GM12891 (cell line): Measurements from ENCODE around the gene NCAPG.
A peak's percentile ranks its signal among the peaks of the same experiment; 100 is the strongest.
"Not testable (repeated sequence)": the region's sequence is repeated elsewhere in the genome, so short reads cannot be mapped to it uniquely, and the experiment has no call there.

Experiments used
- DNase-seq: peaks from one replicate; pipeline ENCODE4 v3.0.0; 2011; ENCODE audit warnings: low spot score; ENCODE audit not compliant: insufficient read length
- FAIRE-seq: peaks from 2 replicates; lab custom pipeline; 2011; peaks lifted over from hg19 to GRCh38; lab: Jason Lieb, UNC
- PAX5 ChIP-seq: IDR thresholded peaks from 2 replicates; pipeline ENCODE4 v1.6.1; 2011; ENCODE audit warnings: low read length, moderate library complexity, mild to moderate bottlenecking; ENCODE audit not compliant: insufficient read depth, severe bottlenecking
- POLR2A ChIP-seq: IDR thresholded peaks from 2 replicates; pipeline ENCODE4 v1.6.1; 2011; ENCODE audit warnings: low read depth, low read length, control low read depth
- POLR2AphosphoS5 ChIP-seq: IDR thresholded peaks from 2 replicates; pipeline ENCODE4 v1.6.1; 2011; ENCODE audit warnings: low read depth, low read length, control low read depth
- POU2F2 ChIP-seq: IDR thresholded peaks from 2 replicates; pipeline ENCODE4 v1.6.1; 2011; ENCODE audit warnings: low read depth, mild to moderate bottlenecking, control low read depth, low read length, moderate library complexity
- SPI1 ChIP-seq: IDR thresholded peaks from 2 replicates; pipeline ENCODE4 v1.6.1; 2011; ENCODE audit warnings: low read depth, low read length, control low read depth
- TAF1 ChIP-seq: IDR thresholded peaks from 2 replicates; pipeline ENCODE4 v1.6.1; 2011; ENCODE audit warnings: low read depth, low read length, control low read depth

NCAPG gene

DNA sequence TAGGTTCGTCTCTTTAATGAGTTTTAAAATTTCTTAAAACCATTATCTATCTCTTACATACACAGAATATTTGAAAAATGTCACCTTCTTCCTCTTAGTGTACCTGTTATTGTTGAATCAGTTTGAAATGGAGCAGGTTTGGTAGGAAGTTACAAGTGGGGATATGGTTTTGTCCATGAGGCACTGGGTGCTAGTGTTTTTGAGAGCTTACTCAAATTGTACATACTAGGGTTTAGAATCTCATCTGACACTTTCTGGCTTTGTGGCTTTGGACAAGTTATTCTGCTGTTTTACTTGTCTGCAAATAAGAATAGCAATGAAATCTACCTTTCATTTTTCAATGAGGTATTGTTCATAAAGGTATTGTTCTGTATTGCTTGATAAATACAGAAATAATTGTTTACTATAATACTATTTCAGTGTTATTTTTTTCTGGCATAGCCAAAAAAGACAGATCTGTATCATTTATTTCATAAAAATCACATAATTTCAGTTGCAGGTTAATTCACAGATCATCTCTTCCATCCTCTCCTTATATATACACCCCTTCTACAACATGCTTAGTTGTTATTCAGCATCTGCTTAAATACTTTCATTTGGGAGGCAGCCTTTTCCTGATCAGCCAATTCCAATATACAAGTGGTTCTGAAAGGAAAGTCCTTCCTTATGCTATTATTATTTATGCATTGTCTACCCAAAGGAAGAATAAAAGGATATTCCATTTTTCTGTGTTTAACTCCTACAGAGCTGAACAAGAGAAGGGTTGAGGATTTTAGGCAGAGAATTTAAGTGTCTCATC, 13.3 kb downstream of the NCAPG start:
- FAIRE-seq (no peak), DNase-seq (no peak)
- TF ChIP-seq SPI1 (no peak), POLR2A (no peak), POLR2AphosphoS5 (no peak), TAF1 (no peak), POU2F2 (no peak), PAX5 (no peak)

DNA sequence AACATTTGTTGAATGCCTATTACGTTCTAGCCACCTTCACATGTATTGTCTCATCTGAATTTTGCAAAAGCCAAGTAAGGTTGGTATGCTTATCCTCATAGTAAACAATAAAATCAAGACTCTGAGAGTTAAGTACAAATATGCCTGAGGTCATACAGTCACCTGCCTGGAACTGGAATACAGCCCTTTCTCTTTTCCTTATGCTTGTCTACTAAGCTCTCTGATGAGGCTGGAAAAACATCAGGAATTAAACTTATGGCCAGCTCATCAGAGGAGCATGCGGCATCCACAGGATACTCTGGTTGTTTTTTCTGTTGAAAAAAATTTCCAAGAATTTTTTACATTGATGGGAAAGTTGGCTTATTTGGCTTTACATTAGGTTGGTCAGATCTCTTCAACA, 35.5 kb downstream of the NCAPG start:
- DNase-seq (no peak), FAIRE-seq (no peak)
- no peak for TF ChIP-seq SPI1
- TF ChIP-seq PAX5: no peak
- TF ChIP-seq TAF1: no peak
- no peak for TF ChIP-seq POU2F2
- TF ChIP-seq POLR2AphosphoS5: no peak; the same call in 1 of the 2 replicates
- no peak for TF ChIP-seq POLR2A

DNA sequence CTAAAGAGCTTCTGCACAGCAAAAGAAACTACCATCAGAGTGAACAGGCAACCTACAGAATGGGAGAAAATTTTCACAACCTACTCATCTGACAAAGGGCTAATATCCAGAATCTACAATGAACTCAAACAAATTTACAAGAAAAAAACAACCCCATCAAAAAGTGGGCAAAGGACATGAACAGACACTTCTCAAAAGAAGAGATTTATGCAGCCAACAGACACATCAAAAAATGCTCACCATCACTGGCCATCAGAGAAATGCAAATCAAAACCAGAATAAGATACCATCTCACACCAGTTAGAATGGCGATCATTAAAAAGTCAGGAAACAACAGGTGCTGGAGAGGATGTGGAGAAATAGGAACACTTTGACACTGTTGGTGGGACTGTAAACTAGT, 39.5 kb downstream of the NCAPG start:
- not testable (repeated sequence) for DNase-seq, FAIRE-seq

DNA sequence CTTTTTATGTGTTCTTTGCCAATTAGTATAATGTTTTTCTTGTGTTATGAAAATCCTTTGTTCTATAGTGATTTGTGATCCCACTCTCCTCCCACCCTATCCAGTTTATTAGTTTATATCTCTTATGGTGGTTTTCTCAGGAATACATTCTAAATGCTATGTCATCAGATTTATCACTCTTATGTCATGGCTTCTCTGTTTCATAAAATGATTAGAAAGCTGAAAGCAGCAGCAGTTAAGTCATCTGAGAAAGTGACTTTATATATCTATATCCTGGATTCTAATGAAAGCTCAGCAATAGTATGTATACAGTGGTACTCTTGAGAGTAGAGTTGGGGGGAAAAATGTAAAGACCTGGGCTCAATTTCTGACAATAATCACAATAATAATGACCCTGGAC, 41.2 kb downstream of the NCAPG start:
- DNase-seq: no peak
- TF ChIP-seq TAF1 (no peak), SPI1 (no peak), POLR2AphosphoS5 (no peak), PAX5 (no peak), POLR2A (no peak), POU2F2 (no peak)
- FAIRE-seq: no peak

DNA sequence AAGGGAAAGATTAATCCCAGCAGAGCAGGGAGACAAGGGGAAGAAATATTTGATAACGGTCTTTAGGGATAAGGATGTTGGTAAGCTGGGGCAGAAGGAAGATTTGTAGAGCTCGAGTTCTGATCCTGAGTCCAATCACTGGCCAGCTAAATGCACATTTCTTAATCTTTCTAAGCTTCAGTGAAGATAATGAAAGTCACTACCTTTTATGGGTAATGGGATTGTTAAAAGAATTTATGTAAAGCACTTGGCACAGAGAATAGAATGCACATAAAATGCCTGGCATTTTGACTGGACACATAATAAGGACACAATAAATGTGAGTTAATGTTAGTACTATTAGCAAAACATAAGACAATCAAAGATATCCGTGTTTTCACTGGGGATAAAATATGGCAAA, 43.3 kb downstream of the NCAPG start:
- FAIRE-seq (no peak), DNase-seq (no peak)
- TF ChIP-seq PAX5: no peak
- no peak for TF ChIP-seq POU2F2
- TF ChIP-seq SPI1: no peak
- TF ChIP-seq TAF1: no peak
- TF ChIP-seq POLR2AphosphoS5: no peak
- no peak for TF ChIP-seq POLR2A

DNA sequence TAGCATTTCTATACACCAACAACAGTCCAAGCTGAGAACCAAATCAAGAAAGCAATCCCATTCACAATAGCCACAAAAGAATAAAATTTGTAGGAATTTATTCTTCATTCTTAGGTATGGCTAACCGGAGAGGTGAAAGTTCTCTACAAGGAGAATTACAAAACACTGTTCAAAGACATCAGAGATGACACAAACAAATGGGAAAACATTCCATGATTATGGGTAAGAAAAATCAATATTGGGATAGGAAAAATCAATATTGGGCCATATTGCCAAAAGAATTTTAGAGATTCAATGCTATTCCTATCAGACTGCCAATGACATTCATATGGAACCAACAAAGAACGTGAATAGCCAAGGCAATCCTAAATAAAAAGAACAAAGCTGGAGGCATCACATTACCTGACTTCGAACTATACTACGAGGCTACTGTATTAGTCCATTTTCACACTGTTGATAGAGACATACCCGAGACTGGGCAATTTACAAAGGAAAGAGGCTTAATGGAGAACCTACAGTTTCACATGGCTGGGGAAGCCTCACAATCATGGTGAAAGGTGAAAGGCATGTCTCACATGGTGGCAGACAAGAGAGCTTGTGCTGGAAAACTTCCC, 49.1 kb downstream of the NCAPG start:
- DNase-seq: no peak
- FAIRE-seq: peak; percentile 13
- TF ChIP-seq PAX5 (no peak), SPI1 (no peak), TAF1 (no peak), POLR2AphosphoS5 (no peak), POU2F2 (no peak), POLR2A (no peak)

- not testable (repeated sequence) for DNase-seq, FAIRE-seq
Measured at GRCh38 chr4:17861906-17862305, 51.1 kb downstream of the NCAPG start.

- FAIRE-seq: no peak
- TF ChIP-seq PAX5: no peak
- no peak for TF ChIP-seq POLR2A
- TF ChIP-seq SPI1: no peak
- TF ChIP-seq POLR2AphosphoS5: no peak
- TF ChIP-seq POU2F2: no peak
- no peak for TF ChIP-seq TAF1
- no peak for DNase-seq
Measured at GRCh38 chr4:17865866-17866363, 55.1 kb downstream of the NCAPG start.

GRCh38 chr4:17866810-17867209, 56.0 kb downstream of the NCAPG start:
- FAIRE-seq (no peak), DNase-seq (no peak)
- TF ChIP-seq POLR2AphosphoS5 (no peak), POLR2A (no peak), TAF1 (no peak), PAX5 (no peak), SPI1 (no peak), POU2F2 (no peak)

DNA sequence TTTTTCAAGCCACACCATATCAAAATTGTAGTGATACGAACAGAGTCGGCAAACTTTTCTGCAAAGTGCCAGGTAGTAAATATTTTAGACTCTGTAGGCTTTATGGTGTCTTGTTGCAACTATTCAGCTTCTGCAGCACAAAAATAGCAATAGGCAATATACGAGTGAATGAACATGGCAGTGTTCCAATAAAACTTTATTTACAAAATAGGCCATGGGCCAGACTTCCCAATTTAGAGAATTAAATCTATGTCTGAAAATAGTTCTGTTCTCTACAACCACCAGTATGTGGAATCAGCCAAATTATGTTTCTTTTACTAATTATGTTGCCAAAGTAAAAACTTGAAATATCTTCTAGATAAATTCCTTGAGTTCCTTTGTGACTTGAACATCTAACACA, 56.5 kb downstream of the NCAPG start:
- no peak for DNase-seq
- TF ChIP-seq POLR2A (no peak), POLR2AphosphoS5 (no peak), TAF1 (no peak), PAX5 (no peak), SPI1 (no peak), POU2F2 (no peak)
- no peak for FAIRE-seq
